GM23338 (cell line): ENCODE results near the gene TACC3. TPM values are rescaled to one million over a fixed set of nuclear protein-coding genes. Genes with fewer than 3 reads are reported as not detected.

Source experiments
- ATAC-seq: fragments of 200-7000 bp; cut with Tn5 transposase; 3 replicates; pipeline ENCODE4 v1.9.1; 2020
- DNase-seq: peaks from one replicate; pipeline ENCODE4 v3.0.0-alpha.2; 2015; ENCODE audit warnings: low spot score
- H2AFZ ChIP-seq: fragments of 200-600 bp; sonication (generic); 2 replicates; pipeline ENCODE4 v1.8.0; 2016; ENCODE audit warnings: antibody characterized with exemption, mild to moderate bottlenecking, moderate library complexity
- H3F3A ChIP-seq: fragments of 200-600 bp; sonication (generic); replicated peaks from 2 replicates; pipeline ENCODE4 v1.8.0; 2017; ENCODE audit warnings: antibody characterized with exemption, mixed run types, low read depth
- H3K27ac ChIP-seq: fragments of 200-600 bp; sonication (generic); 2 replicates; pipeline ENCODE4 v1.6.1; 2016; ENCODE audit warnings: low read depth
- H3K27me3 ChIP-seq: fragments of 200-600 bp; sonication (generic); 2 replicates; pipeline ENCODE4 v1.8.0; 2016; ENCODE audit warnings: mild to moderate bottlenecking, mixed run types, moderate library complexity; ENCODE audit not compliant: insufficient read depth
- H3K36me3 ChIP-seq: fragments of 200-600 bp; sonication (generic); 2 replicates; pipeline ENCODE4 v1.8.0; 2016; ENCODE audit warnings: mild to moderate bottlenecking; ENCODE audit not compliant: insufficient read depth
- H3K4me1 ChIP-seq: fragments of 200-600 bp; sonication (generic); 2 replicates; pipeline ENCODE4 v1.8.0; 2016; ENCODE audit warnings: mild to moderate bottlenecking, moderate library complexity; ENCODE audit not compliant: insufficient read depth
- H3K4me2 ChIP-seq: fragments of 200-600 bp; sonication (generic); 2 replicates; pipeline ENCODE4 v1.7.1; 2017; ENCODE audit warnings: mixed run types
- H3K4me3 ChIP-seq: fragments of 200-600 bp; sonication (generic); 2 replicates; pipeline ENCODE4 v1.6.1; 2016; ENCODE audit warnings: mixed run types
- H3K79me2 ChIP-seq: fragments of 200-600 bp; sonication (generic); replicated peaks from 2 replicates; pipeline ENCODE4 v1.8.0; 2017; ENCODE audit warnings: mild to moderate bottlenecking; ENCODE audit not compliant: insufficient read depth
- H3K9me2 ChIP-seq: fragments of 200-600 bp; sonication (generic); 2 replicates; pipeline ENCODE4 v1.8.0; 2017; ENCODE audit not compliant: insufficient read depth
- H4K20me1 ChIP-seq: fragments of 200-600 bp; sonication (generic); replicated peaks from 2 replicates; pipeline ENCODE4 v1.8.0; 2017; ENCODE audit warnings: mild to moderate bottlenecking; ENCODE audit not compliant: insufficient read depth
- H3K27ac Mint-ChIP-seq: 2 replicates; pipeline ENCODE4 v1.8.0; 2020; ENCODE audit warnings: inconsistent platforms, mild to moderate bottlenecking, moderate library complexity, mixed read lengths
- H3K27me3 Mint-ChIP-seq: 3 replicates; pipeline ENCODE4 v1.8.0; 2022; ENCODE audit warnings: low read depth, mild to moderate bottlenecking, moderate library complexity, mixed read lengths, inconsistent platforms; ENCODE audit not compliant: insufficient read depth, poor library complexity
- H3K36me3 Mint-ChIP-seq: 3 replicates; pipeline ENCODE4 v1.8.0; 2021; ENCODE audit warnings: low read depth, mild to moderate bottlenecking, inconsistent platforms, moderate library complexity, mixed read lengths
- H3K4me1 Mint-ChIP-seq: 3 replicates; pipeline ENCODE4 v1.8.0; 2020; ENCODE audit warnings: mild to moderate bottlenecking, inconsistent platforms, mixed read lengths
- H3K4me3 Mint-ChIP-seq: 3 replicates; pipeline ENCODE4 v1.8.0; 2021; ENCODE audit warnings: moderate library complexity, mild to moderate bottlenecking, inconsistent platforms, mixed read lengths
- H3K9me3 Mint-ChIP-seq: 3 replicates; pipeline ENCODE4 v1.8.0; 2020; ENCODE audit warnings: moderate library complexity, mild to moderate bottlenecking, inconsistent platforms, mixed read lengths
- polyA plus RNA-seq: library from polyadenylated mRNA; unstranded; fragments of >200 nt; fragmentation: Nextera tagmentation; extraction: Ambion mirVana; gene quantifications from 2 replicates; pipeline ENCODE4 v1.2.1, GENCODE V29; 2016
- total RNA-seq: library from RNA; depleted of rRNA; stranded (reverse); fragments of >200 nt; shearing (Covaris generic); gene quantifications from 2 replicates; pipeline ENCODE4 v1.2.3, GENCODE V29; 2014
- TF ChIP-seq, protein P1 (sequence below): IDR thresholded peaks from one replicate; pipeline ENCODE4 v1.6.1; 2018; ENCODE audit warnings: antibody characterized with exemption; ENCODE audit not compliant: unreplicated experiment
- TF ChIP-seq, protein P2 (sequence below): IDR thresholded peaks from 2 replicates; pipeline ENCODE4 v1.6.1; 2016; ENCODE audit warnings: antibody characterized with exemption
- TF ChIP-seq, protein P3 (sequence below): fragments of 250-450 bp; sonication (Bioruptor Pico); IDR thresholded peaks from 2 replicates; pipeline ENCODE4 v1.5.0; 2020; ENCODE audit warnings: mild to moderate bottlenecking, moderate library complexity

The TACC3 gene
- total and polyA plus RNA-seq, 2 experiments from 2014 or later, result 120 TPM

DNA sequence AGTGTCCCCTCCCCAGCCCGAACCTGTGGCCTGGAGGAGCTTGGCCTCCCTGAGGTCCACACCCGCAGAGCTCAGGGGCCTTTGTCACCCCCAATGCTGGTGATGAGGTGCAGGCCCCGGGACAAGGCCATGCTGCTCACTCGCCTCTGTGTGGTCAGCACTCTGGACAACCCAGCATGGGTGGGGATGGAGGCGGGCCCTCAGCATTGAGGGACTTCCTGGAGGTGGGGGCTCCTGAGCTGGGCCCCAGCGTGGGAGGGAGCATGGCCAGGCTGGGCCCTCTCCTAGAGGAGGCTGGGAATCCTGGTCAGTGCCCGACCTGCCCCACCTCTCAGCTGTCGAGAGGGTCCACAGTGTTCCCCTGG lies 30.6 kb downstream of the TACC3 start:
- Histone ChIP-seq H3K27ac (no peak overlapping the region), H3K9me2 (no peaks in the 10 kb centered on the region), H3K79me2 (no peaks in the 10 kb centered on the region), H4K20me1 (no peaks in the 10 kb centered on the region), H3K4me1 (no peaks in the 10 kb centered on the region), H2AFZ (no peak overlapping the region), H3K4me3 (no peak overlapping the region), H3K4me2 (no peak overlapping the region), H3K36me3 (no peaks in the 10 kb centered on the region), H3K27me3 (no peaks in the 10 kb centered on the region), H3F3A (no peaks in the 10 kb centered on the region)
- DNase-seq, result no peak
- Mint-ChIP-seq H3K36me3 (no peaks in the 10 kb centered on the region), H3K9me3 (no peaks in the 10 kb centered on the region), H3K27me3 (peaks cover 3% of the 10 kb centered on the region), H3K4me1 (no peaks in the 10 kb centered on the region), H3K4me3 (no peak overlapping the region), H3K27ac (no peak overlapping the region)
- no peak for ATAC-seq
- TF ChIP-seq, protein P1, sequence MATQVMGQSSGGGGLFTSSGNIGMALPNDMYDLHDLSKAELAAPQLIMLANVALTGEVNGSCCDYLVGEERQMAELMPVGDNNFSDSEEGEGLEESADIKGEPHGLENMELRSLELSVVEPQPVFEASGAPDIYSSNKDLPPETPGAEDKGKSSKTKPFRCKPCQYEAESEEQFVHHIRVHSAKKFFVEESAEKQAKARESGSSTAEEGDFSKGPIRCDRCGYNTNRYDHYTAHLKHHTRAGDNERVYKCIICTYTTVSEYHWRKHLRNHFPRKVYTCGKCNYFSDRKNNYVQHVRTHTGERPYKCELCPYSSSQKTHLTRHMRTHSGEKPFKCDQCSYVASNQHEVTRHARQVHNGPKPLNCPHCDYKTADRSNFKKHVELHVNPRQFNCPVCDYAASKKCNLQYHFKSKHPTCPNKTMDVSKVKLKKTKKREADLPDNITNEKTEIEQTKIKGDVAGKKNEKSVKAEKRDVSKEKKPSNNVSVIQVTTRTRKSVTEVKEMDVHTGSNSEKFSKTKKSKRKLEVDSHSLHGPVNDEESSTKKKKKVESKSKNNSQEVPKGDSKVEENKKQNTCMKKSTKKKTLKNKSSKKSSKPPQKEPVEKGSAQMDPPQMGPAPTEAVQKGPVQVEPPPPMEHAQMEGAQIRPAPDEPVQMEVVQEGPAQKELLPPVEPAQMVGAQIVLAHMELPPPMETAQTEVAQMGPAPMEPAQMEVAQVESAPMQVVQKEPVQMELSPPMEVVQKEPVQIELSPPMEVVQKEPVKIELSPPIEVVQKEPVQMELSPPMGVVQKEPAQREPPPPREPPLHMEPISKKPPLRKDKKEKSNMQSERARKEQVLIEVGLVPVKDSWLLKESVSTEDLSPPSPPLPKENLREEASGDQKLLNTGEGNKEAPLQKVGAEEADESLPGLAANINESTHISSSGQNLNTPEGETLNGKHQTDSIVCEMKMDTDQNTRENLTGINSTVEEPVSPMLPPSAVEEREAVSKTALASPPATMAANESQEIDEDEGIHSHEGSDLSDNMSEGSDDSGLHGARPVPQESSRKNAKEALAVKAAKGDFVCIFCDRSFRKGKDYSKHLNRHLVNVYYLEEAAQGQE, result no peak
- TF ChIP-seq, protein P2, sequence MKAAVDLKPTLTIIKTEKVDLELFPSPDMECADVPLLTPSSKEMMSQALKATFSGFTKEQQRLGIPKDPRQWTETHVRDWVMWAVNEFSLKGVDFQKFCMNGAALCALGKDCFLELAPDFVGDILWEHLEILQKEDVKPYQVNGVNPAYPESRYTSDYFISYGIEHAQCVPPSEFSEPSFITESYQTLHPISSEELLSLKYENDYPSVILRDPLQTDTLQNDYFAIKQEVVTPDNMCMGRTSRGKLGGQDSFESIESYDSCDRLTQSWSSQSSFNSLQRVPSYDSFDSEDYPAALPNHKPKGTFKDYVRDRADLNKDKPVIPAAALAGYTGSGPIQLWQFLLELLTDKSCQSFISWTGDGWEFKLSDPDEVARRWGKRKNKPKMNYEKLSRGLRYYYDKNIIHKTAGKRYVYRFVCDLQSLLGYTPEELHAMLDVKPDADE, result no peak
- TF ChIP-seq, protein P3, sequence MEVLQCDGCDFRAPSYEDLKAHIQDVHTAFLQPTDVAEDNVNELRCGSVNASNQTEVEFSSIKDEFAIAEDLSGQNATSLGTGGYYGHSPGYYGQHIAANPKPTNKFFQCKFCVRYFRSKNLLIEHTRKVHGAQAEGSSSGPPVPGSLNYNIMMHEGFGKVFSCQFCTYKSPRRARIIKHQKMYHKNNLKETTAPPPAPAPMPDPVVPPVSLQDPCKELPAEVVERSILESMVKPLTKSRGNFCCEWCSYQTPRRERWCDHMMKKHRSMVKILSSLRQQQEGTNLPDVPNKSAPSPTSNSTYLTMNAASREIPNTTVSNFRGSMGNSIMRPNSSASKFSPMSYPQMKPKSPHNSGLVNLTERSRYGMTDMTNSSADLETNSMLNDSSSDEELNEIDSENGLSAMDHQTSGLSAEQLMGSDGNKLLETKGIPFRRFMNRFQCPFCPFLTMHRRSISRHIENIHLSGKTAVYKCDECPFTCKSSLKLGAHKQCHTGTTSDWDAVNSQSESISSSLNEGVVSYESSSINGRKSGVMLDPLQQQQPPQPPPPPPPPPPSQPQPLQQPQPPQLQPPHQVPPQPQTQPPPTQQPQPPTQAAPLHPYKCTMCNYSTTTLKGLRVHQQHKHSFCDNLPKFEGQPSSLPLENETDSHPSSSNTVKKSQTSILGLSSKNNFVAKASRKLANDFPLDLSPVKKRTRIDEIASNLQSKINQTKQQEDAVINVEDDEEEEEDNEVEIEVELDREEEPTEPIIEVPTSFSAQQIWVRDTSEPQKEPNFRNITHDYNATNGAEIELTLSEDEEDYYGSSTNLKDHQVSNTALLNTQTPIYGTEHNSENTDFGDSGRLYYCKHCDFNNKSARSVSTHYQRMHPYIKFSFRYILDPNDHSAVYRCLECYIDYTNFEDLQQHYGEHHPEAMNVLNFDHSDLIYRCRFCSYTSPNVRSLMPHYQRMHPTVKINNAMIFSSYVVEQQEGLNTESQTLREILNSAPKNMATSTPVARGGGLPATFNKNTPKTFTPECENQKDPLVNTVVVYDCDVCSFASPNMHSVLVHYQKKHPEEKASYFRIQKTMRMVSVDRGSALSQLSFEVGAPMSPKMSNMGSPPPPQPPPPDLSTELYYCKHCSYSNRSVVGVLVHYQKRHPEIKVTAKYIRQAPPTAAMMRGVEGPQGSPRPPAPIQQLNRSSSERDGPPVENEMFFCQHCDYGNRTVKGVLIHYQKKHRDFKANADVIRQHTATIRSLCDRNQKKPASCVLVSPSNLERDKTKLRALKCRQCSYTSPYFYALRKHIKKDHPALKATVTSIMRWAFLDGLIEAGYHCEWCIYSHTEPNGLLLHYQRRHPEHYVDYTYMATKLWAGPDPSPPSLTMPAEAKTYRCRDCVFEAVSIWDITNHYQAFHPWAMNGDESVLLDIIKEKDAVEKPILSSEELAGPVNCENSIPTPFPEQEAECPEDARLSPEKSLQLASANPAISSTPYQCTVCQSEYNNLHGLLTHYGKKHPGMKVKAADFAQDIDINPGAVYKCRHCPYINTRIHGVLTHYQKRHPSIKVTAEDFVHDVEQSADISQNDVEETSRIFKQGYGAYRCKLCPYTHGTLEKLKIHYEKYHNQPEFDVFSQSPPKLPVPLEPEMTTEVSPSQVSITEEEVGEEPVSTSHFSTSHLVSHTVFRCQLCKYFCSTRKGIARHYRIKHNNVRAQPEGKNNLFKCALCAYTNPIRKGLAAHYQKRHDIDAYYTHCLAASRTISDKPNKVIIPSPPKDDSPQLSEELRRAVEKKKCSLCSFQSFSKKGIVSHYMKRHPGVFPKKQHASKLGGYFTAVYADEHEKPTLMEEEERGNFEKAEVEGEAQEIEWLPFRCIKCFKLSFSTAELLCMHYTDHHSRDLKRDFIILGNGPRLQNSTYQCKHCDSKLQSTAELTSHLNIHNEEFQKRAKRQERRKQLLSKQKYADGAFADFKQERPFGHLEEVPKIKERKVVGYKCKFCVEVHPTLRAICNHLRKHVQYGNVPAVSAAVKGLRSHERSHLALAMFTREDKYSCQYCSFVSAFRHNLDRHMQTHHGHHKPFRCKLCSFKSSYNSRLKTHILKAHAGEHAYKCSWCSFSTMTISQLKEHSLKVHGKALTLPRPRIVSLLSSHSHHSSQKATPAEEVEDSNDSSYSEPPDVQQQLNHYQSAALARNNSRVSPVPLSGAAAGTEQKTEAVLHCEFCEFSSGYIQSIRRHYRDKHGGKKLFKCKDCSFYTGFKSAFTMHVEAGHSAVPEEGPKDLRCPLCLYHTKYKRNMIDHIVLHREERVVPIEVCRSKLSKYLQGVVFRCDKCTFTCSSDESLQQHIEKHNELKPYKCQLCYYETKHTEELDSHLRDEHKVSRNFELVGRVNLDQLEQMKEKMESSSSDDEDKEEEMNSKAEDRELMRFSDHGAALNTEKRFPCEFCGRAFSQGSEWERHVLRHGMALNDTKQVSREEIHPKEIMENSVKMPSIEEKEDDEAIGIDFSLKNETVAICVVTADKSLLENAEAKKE (CRISPR knock-in tag), result no peak
